T-cell (primary cell): ENCODE results near the gene TAF7. TPM values are rescaled to one million over a fixed set of nuclear protein-coding genes. Genes with fewer than 3 reads are reported as not detected.
"Not testable (repeated sequence)": the region's sequence is repeated elsewhere in the genome, so short reads cannot be mapped to it uniquely, and the experiment has no call there.

Source experiments
- ATAC-seq, 4 experiments: fragments of 200-7000 bp in 3 of 4; fragments of 150-1000 bp in 1 of 4; cut with Tn5 transposase; replicated peaks in 1 of 4; 1 replicate in 3 of 4; 2 replicates in 1 of 4; pipeline ENCODE4 v1.10.0; 2021; ENCODE audit warnings: moderate library complexity in 3 of 4, mild to moderate bottlenecking in 2 of 4, moderate number of reproducible peaks in 1 of 4
- CTCF ChIA-PET, 2 donors: fragments of 300-600 bp; sonication (Branson Sonifier 250); formaldehyde crosslinking; loops; one replicate each; lab custom pipeline; 2022; ENCODE audit warnings: antibody characterized with exemption in 2 of 2; lab: Charles Lee
- POLR2A ChIA-PET, 2 donors: fragments of 300-600 bp; sonication (Branson Sonifier 250); formaldehyde crosslinking; loops; one replicate each; lab custom pipeline; 2022; ENCODE audit warnings: antibody characterized with exemption in 2 of 2; lab: Charles Lee
- DNase-seq, 35 experiments: peaks; one replicate each; pipeline versions ENCODE4 v3.0.0 to v3.0.0-alpha.2; 2013 to 2023
- H3K27ac ChIP-seq: one replicate; pipeline ENCODE4 v1.5.1; 2013; ENCODE audit warnings: low read length
- H3K27me3 ChIP-seq, 2 experiments: replicated peaks in 1 of 2; 1 replicate in 1 of 2; 2 replicates in 1 of 2; pipeline versions ENCODE4 v1.6.1 to v1.7.0; 2013; ENCODE audit warnings: low read length in 1 of 2, mixed read lengths in 1 of 2; ENCODE audit not compliant: control insufficient read depth in 2 of 2, insufficient read depth in 2 of 2; ENCODE audit errors: extremely low read depth in 1 of 2
- H3K36me3 ChIP-seq, 2 donors: 1 replicate in 1 of 2; 2 replicates in 1 of 2; pipeline versions ENCODE4 v1.6.1 to v1.7.0; 2013; ENCODE audit warnings: low read length in 1 of 2; ENCODE audit not compliant: control insufficient read depth in 2 of 2, insufficient read depth in 1 of 2; ENCODE audit errors: extremely low read depth in 1 of 2
- H3K4me1 ChIP-seq, 2 experiments: 1 replicate in 1 of 2; 2 replicates in 1 of 2; pipeline versions ENCODE4 v1.6.1 to v1.7.0; 2013; ENCODE audit warnings: low read length in 2 of 2, mixed read lengths in 1 of 2; ENCODE audit not compliant: insufficient read depth in 2 of 2, control insufficient read depth in 1 of 2; ENCODE audit errors: extremely low read depth in 1 of 2
- H3K4me3 ChIP-seq, 2 donors: 1 replicate in 1 of 2; 2 replicates in 1 of 2; pipeline versions ENCODE4 v1.5.1 to v1.7.0; 2013; ENCODE audit warnings: mild to moderate bottlenecking in 2 of 2, low read length in 1 of 2, moderate library complexity in 1 of 2; ENCODE audit not compliant: control insufficient read depth in 1 of 2; ENCODE audit errors: extremely low read depth in 1 of 2
- H3K9me3 ChIP-seq: 2 replicates; pipeline ENCODE4 v1.7.0; 2013
- H3K27ac Mint-ChIP-seq, 2 donors: one replicate each; pipeline ENCODE4 v1.8.0; 2020 to 2021; ENCODE audit warnings: mild to moderate bottlenecking in 2 of 2, mixed read lengths in 2 of 2
- H3K27me3 Mint-ChIP-seq, 2 donors: one replicate each; pipeline ENCODE4 v1.8.0; 2021 to 2022; ENCODE audit warnings: mixed read lengths in 2 of 2
- H3K36me3 Mint-ChIP-seq: one replicate; pipeline ENCODE4 v1.8.0; 2021; ENCODE audit warnings: mixed read lengths
- H3K4me1 Mint-ChIP-seq, 3 donors: one replicate each; pipeline ENCODE4 v1.8.0; 2020 to 2022; ENCODE audit warnings: mixed read lengths in 3 of 3, mild to moderate bottlenecking in 1 of 3
- H3K4me3 Mint-ChIP-seq, 3 donors: one replicate each; pipeline ENCODE4 v1.8.0; 2020 to 2022; ENCODE audit warnings: mild to moderate bottlenecking in 3 of 3, mixed read lengths in 3 of 3, moderate library complexity in 3 of 3
- H3K9me3 Mint-ChIP-seq, 3 donors: one replicate each; pipeline ENCODE4 v1.8.0; 2020 to 2022; ENCODE audit warnings: mixed read lengths in 3 of 3
- WGBS: methylation state at CpG from one replicate; pipeline ENCODE4 v1.1.5; 2013; ENCODE audit warnings: missing lambda C conversion rate; ENCODE audit not compliant: insufficient coverage; 5-methylcytosine and 5-hydroxymethylcytosine counted together
- total RNA-seq, 35 experiments: library from RNA in 6 of 35; stranded (reverse) in 6 of 35; fragments of 120-200 nt in 1 of 35; gene quantifications; one replicate each; pipeline versions ENCODE4 v1.2.1 to v1.2.4 and lab custom pipeline; 2013 to 2026

Gene TAF7
- total RNA-seq, 5 donors from 2014 or later (not counting 1 experiment from before 2014, with no cell fraction given) = 83.7 to 103 (median 101) TPM

- CTCF ChIA-PET = interaction anchor here (0.5 to 4.8 kb wide), 11 partner anchors 11 to 570 kb away, joined by 3 to 53 read pairs (median 9); partner anchors contain the start of gene PCDHGA1 (in 1 of the 2)
- Histone ChIP-seq H3K4me3 (peak overlapping the region in 1 of 2 donors; percentile 98), H3K27me3 (no peaks in the 10 kb centered on the region), H3K9me3 (peaks cover 29% of the 10 kb centered on the region), H3K36me3 (peaks cover 4 to 11% of the 10 kb centered on the region in 2 donors), H3K4me1 (peaks cover 2 to 19% of the 10 kb centered on the region in 2 experiments), H3K27ac (no peak overlapping the region)
- peak overlapping the region; percentile 52 to 99 (median 97) for H3K4me3 Mint-ChIP-seq
- no peak for ATAC-seq
- 100% methylated on average over 2 of the region's 6 CpGs for WGBS
- no peak for DNase-seq
- H3K27me3 Mint-ChIP-seq = peaks cover 0 to 2% of the 10 kb centered on the region in 2 donors
- peaks cover 58% of the 10 kb centered on the region for H3K36me3 Mint-ChIP-seq
- H3K9me3 Mint-ChIP-seq = peaks cover 29 to 49% (median 45%) of the 10 kb centered on the region in 3 donors
- POLR2A ChIA-PET = interaction anchor here in 1 of 2 donors (1.3 kb wide), 1 partner anchor 193 kb away, joined by 4 read pairs; no protein-coding TSS in a partner anchor
- no peak overlapping the region for H3K27ac Mint-ChIP-seq
- H3K4me1 Mint-ChIP-seq = peaks cover 31 to 37% (median 35%) of the 10 kb centered on the region in 3 donors
These were observed 1.4 kb downstream of the TAF7 start for GRCh38 chr5:141319202-141319601.

- H3K36me3 Mint-ChIP-seq = peaks cover 70% of the 10 kb centered on the region
- H3K4me3 Mint-ChIP-seq, ATAC-seq, DNase-seq, H3K4me3 ChIP-seq, H3K27me3 Mint-ChIP-seq, H3K27ac Mint-ChIP-seq, POLR2A ChIA-PET, H3K27me3 ChIP-seq, H3K27ac ChIP-seq: not testable (repeated sequence)
- CTCF ChIA-PET = interaction anchor here (0.7 to 1.4 kb wide), 2 partner anchors 75 to 289 kb away, joined by 3 read pairs; no protein-coding TSS in a partner anchor
- Histone ChIP-seq H3K4me1 (peaks cover 2 to 19% of the 10 kb centered on the region in 2 experiments), H3K36me3 (peaks cover 4 to 11% of the 10 kb centered on the region in 2 donors), H3K9me3 (peaks cover 33% of the 10 kb centered on the region)
- WGBS = 100% methylated on average over 1 of the region's 4 CpGs
- peaks cover 29 to 61% (median 58%) of the 10 kb centered on the region in 3 donors for H3K9me3 Mint-ChIP-seq
- peaks cover 31 to 38% (median 35%) of the 10 kb centered on the region in 3 donors for H3K4me1 Mint-ChIP-seq
These were observed 3.6 kb downstream of the TAF7 start for GRCh38 chr5:141316963-141317362.

- ATAC-seq (no peak), DNase-seq (no peak)
- ChIA-PET POLR2A (no interaction called here), CTCF (no interaction called here)
- peaks cover 23 to 64% (median 61%) of the 10 kb centered on the region in 3 donors for H3K9me3 Mint-ChIP-seq
- H3K4me1 Mint-ChIP-seq = peaks cover 9 to 12% (median 11%) of the 10 kb centered on the region in 3 donors
- H3K4me3 ChIP-seq = no peak overlapping the region
- peaks cover 24% of the 10 kb centered on the region for H3K9me3 ChIP-seq
- H3K4me1 ChIP-seq = no peaks in the 10 kb centered on the region
- no peak overlapping the region for H3K27ac ChIP-seq
- H3K27me3 Mint-ChIP-seq = no peaks in the 10 kb centered on the region
- H3K36me3 ChIP-seq = peaks cover under 1 to 2% of the 10 kb centered on the region in 2 donors
- H3K36me3 Mint-ChIP-seq = peaks cover 62% of the 10 kb centered on the region
- H3K27ac Mint-ChIP-seq = no peak overlapping the region
- no peak overlapping the region for H3K4me3 Mint-ChIP-seq
- H3K27me3 ChIP-seq = no peaks in the 10 kb centered on the region
These were observed 6.9 kb downstream of the TAF7 start for GRCh38 chr5:141313711-141314110.

- no peak for ATAC-seq
- POLR2A ChIA-PET = no interaction called here
- no peaks in the 10 kb centered on the region for H3K4me1 ChIP-seq
- Mint-ChIP-seq H3K4me1 (no peaks in the 10 kb centered on the region), H3K4me3 (no peak overlapping the region), H3K36me3 (peaks cover 45% of the 10 kb centered on the region), H3K27me3 (no peaks in the 10 kb centered on the region), H3K9me3 (peaks cover 17 to 64% (median 42%) of the 10 kb centered on the region in 3 donors), H3K27ac (no peak overlapping the region)
- H3K4me3 ChIP-seq = no peak overlapping the region
- CTCF ChIA-PET = no interaction called here
- DNase-seq = no peak
- H3K27ac ChIP-seq = no peak overlapping the region
- no peaks in the 10 kb centered on the region for H3K27me3 ChIP-seq
- H3K36me3 ChIP-seq = peaks cover 0 to 2% of the 10 kb centered on the region in 2 donors
- WGBS = no CpG with 5 or more reads among the region's 1 CpG
- H3K9me3 ChIP-seq = peaks cover 8% of the 10 kb centered on the region
These were observed 14.0 kb downstream of the TAF7 start for GRCh38 chr5:141306630-141307029.

GRCh38 chr5:141303756-141304155 is 16.8 kb downstream of the TAF7 start, which contains the start of gene SLC25A2:
SLC25A2 (minus strand) TSS chr5:141304049; CDS start chr5:141303865, 184 bp downstream.
- Mint-ChIP-seq H3K9me3 (peaks cover 14 to 59% (median 43%) of the 10 kb centered on the region in 3 donors), H3K36me3 (peaks cover 40% of the 10 kb centered on the region)
- WGBS = 79% methylated on average over 24 of the region's 36 CpGs

GRCh38 chr5:141298376-141298775 is 22.2 kb downstream of the TAF7 start:
- POLR2A ChIA-PET = no interaction called here
- no peaks in the 10 kb centered on the region for H3K4me1 Mint-ChIP-seq
- CTCF ChIA-PET = no interaction called here
- H3K4me3 Mint-ChIP-seq = no peak overlapping the region
- Histone ChIP-seq H3K36me3 (no peaks in the 10 kb centered on the region), H3K27ac (no peak overlapping the region), H3K9me3 (peaks cover 9% of the 10 kb centered on the region), H3K4me1 (no peaks in the 10 kb centered on the region), H3K27me3 (no peaks in the 10 kb centered on the region), H3K4me3 (no peak overlapping the region)
- no peaks in the 10 kb centered on the region for H3K27me3 Mint-ChIP-seq
- no peak for DNase-seq
- peaks cover 61% of the 10 kb centered on the region for H3K36me3 Mint-ChIP-seq
- H3K27ac Mint-ChIP-seq = no peak overlapping the region
- 94% methylated on average over 3 of the region's 4 CpGs for WGBS
- H3K9me3 Mint-ChIP-seq = peaks cover 20 to 74% (median 56%) of the 10 kb centered on the region in 3 donors
- ATAC-seq = no peak

More at GRCh38 chr5:141303756-141304155, 16.8 kb downstream of the TAF7 start, which contains the start of gene SLC25A2:
- H3K27ac Mint-ChIP-seq = no peak within 1 kb of the TSS
- peaks cover 8% of the 10 kb centered on the region for H3K9me3 ChIP-seq
- no peak within 1 kb of the TSS for H3K4me3 Mint-ChIP-seq
- ChIA-PET POLR2A (no interaction called here), CTCF (no interaction called here)
- ATAC-seq (no peak), DNase-seq (no peak)
- no peaks in the 10 kb centered on the region for H3K27me3 ChIP-seq
- H3K4me1 Mint-ChIP-seq = no peaks in the 10 kb centered on the region
- no peaks in the 10 kb centered on the region for H3K4me1 ChIP-seq
- H3K4me3 ChIP-seq = peak within 1 kb of the TSS in 1 of 2 donors; percentile 50
- no peak within 1 kb of the TSS for H3K27ac ChIP-seq
- no peaks in the 10 kb centered on the region for H3K27me3 Mint-ChIP-seq
- no peaks in the 10 kb centered on the region for H3K36me3 ChIP-seq
